B cell (primary cell): ENCODE results near the gene NEO1. TPM values are rescaled to one million over a fixed set of nuclear protein-coding genes. Genes with fewer than 3 reads are reported as not detected.

Experiments used
- ATAC-seq: fragments of 200-7000 bp; cut with Tn5 transposase; one replicate; pipeline ENCODE4 v1.10.0; 2021; ENCODE audit warnings: low read depth, mild to moderate bottlenecking, moderate number of reproducible peaks, moderate library complexity
- CTCF ChIA-PET: fragments of 350-600 bp; sonication (Branson Sonifier 250); formaldehyde crosslinking; loops from one replicate; lab custom pipeline; 2021; ENCODE audit warnings: antibody characterized with exemption, inconsistent platforms; lab: Charles Lee
- POLR2A ChIA-PET: fragments of 350-600 bp; sonication (Branson Sonifier 250); formaldehyde crosslinking; loops from one replicate; lab custom pipeline; 2021; ENCODE audit warnings: antibody characterized with exemption; lab: Charles Lee
- DNase-seq: peaks from one replicate; pipeline ENCODE4 v3.0.0; 2013
- H2AFZ ChIP-seq: 2 replicates; pipeline ENCODE4 v1.6.1; 2012; ENCODE audit warnings: mild to moderate bottlenecking, low read depth, low read length; ENCODE audit not compliant: insufficient read depth, poor library complexity, severe bottlenecking
- H3K27ac ChIP-seq, 2 donors: 1 replicate in 1 of 2; 2 replicates in 1 of 2; pipeline ENCODE4 v1.5.1; 2012 to 2013; ENCODE audit warnings: low read length in 2 of 2, mild to moderate bottlenecking in 2 of 2, moderate library complexity in 1 of 2
- H3K27me3 ChIP-seq, 4 experiments: fragments of 200-600 bp in 1 of 4; sonication (generic) in 1 of 4; replicated peaks in 1 of 4; 1 replicate in 2 of 4; 2 replicates in 2 of 4; pipeline versions ENCODE4 v1.6.1 to v1.7.0; 2013 to 2016; ENCODE audit warnings: low read length in 3 of 4, mild to moderate bottlenecking in 2 of 4, mixed read lengths in 1 of 4, moderate library complexity in 1 of 4; ENCODE audit not compliant: insufficient read depth in 4 of 4, control insufficient read depth in 3 of 4; ENCODE audit errors: control extremely low read depth in 1 of 4
- H3K36me3 ChIP-seq, 2 experiments: replicated peaks in 1 of 2; 1 replicate in 1 of 2; 2 replicates in 1 of 2; pipeline versions ENCODE4 v1.6.1 to v1.7.1; 2013; ENCODE audit warnings: low read length in 1 of 2; ENCODE audit not compliant: insufficient read depth in 2 of 2, control insufficient read depth in 1 of 2; ENCODE audit errors: control extremely low read depth in 1 of 2, extremely low read depth in 1 of 2
- H3K4me1 ChIP-seq, 2 donors: fragments of 200-600 bp in 1 of 2; sonication (generic) in 1 of 2; 1 replicate in 1 of 2; 2 replicates in 1 of 2; pipeline versions ENCODE4 v1.5.1 to v1.6.1; 2013 to 2017; ENCODE audit warnings: low read length in 2 of 2; ENCODE audit not compliant: control insufficient read depth in 2 of 2, insufficient read depth in 2 of 2
- H3K4me2 ChIP-seq: replicated peaks from 2 replicates; pipeline ENCODE3; 2012; ENCODE audit warnings: mild to moderate bottlenecking, low read depth, low read length; ENCODE audit not compliant: poor library complexity, severe bottlenecking
- H3K4me3 ChIP-seq, 5 experiments: fragments of 200-600 bp in 1 of 5; sonication (generic) in 1 of 5; 1 replicate in 3 of 5; 2 replicates in 2 of 5; pipeline versions ENCODE4 v1.5.1 to v1.7.0; 2011 to 2016; ENCODE audit warnings: low read length in 4 of 5, mild to moderate bottlenecking in 4 of 5, low read depth in 2 of 5, control low read depth in 1 of 5, moderate library complexity in 1 of 5; ENCODE audit not compliant: insufficient read depth in 1 of 5; ENCODE audit errors: control extremely low read depth in 1 of 5, extremely low read depth in 1 of 5
- H3K79me2 ChIP-seq: fragments of 200-600 bp; sonication (generic); one replicate; pipeline ENCODE4 v1.6.0; 2016; ENCODE audit warnings: low read length; ENCODE audit not compliant: control insufficient read depth, insufficient read depth
- H3K9ac ChIP-seq: fragments of 200-600 bp; sonication (generic); 2 replicates; pipeline ENCODE4 v1.6.1; 2017; ENCODE audit warnings: mild to moderate bottlenecking, low read length, moderate library complexity
- H3K9me3 ChIP-seq, 3 donors: one replicate each; pipeline versions ENCODE4 v1.6.1 to v1.7.1; 2013; ENCODE audit warnings: low read length in 2 of 3; ENCODE audit not compliant: control insufficient read depth in 2 of 3, insufficient read depth in 1 of 3; ENCODE audit errors: control extremely low read depth in 1 of 3
- H4K20me1 ChIP-seq: 2 replicates; pipeline ENCODE4 v1.6.0; 2012; ENCODE audit warnings: mild to moderate bottlenecking, low read length; ENCODE audit not compliant: insufficient read depth, control insufficient read depth, poor library complexity, severe bottlenecking
- H3K27ac Mint-ChIP-seq: one replicate; pipeline ENCODE4 v1.8.0; 2021; ENCODE audit warnings: mixed read lengths
- H3K27me3 Mint-ChIP-seq: one replicate; pipeline ENCODE4 v1.8.0; 2021; ENCODE audit warnings: mixed read lengths
- H3K4me1 Mint-ChIP-seq: one replicate; pipeline ENCODE4 v1.8.0; 2021; ENCODE audit warnings: mixed read lengths
- H3K4me3 Mint-ChIP-seq: one replicate; pipeline ENCODE4 v1.8.0; 2021; ENCODE audit warnings: mixed read lengths
- H3K9me3 Mint-ChIP-seq: one replicate; pipeline ENCODE4 v1.8.0; 2022; ENCODE audit warnings: mixed read lengths; ENCODE audit not compliant: insufficient read depth
- EZH2 ChIP-seq: IDR thresholded peaks from 2 replicates; pipeline ENCODE4 v1.6.1; 2012; ENCODE audit warnings: borderline replicate concordance, low read depth, mild to moderate bottlenecking, moderate library complexity, low read length; ENCODE audit not compliant: insufficient read depth, poor library complexity, severe bottlenecking
- WGBS: methylation state at CpG from one replicate; pipeline ENCODE4 v1.1.5; 2013; ENCODE audit warnings: missing lambda C conversion rate; ENCODE audit not compliant: insufficient coverage; 5-methylcytosine and 5-hydroxymethylcytosine counted together
- intact Hi-C: fragments of 100-400 bp; cut with micrococcal nuclease; formaldehyde crosslinking; loops from one replicate; pipeline ENCODE4 v1.10.0; 2022
- polyA plus RNA-seq: library from polyadenylated mRNA; depleted of rRNA; stranded (reverse); fragments of >200 nt; gene quantifications from 2 replicates; pipeline ENCODE4 v1.2.3, GENCODE V29; 2012
- total RNA-seq, 2 donors: library from RNA; stranded (reverse); fragments of 120-200 nt in 1 of 2; gene quantifications; 1 replicate in 1 of 2; 2 replicates in 1 of 2; pipeline versions ENCODE4 v1.2.3 to v1.2.4, GENCODE V29; 2013 to 2022
- TF ChIP-seq, protein P1 (sequence below): fragments of 200-600 bp; IDR thresholded peaks from one replicate; pipeline ENCODE4 v1.8.0; 2022; ENCODE audit warnings: antibody characterized with exemption, mild to moderate bottlenecking

The NEO1 gene
- total and polyA plus RNA-seq, 2 donors (not counting 1 experiment from before 2014, with no cell fraction given): 1.3 to 3.9 TPM

DNA sequence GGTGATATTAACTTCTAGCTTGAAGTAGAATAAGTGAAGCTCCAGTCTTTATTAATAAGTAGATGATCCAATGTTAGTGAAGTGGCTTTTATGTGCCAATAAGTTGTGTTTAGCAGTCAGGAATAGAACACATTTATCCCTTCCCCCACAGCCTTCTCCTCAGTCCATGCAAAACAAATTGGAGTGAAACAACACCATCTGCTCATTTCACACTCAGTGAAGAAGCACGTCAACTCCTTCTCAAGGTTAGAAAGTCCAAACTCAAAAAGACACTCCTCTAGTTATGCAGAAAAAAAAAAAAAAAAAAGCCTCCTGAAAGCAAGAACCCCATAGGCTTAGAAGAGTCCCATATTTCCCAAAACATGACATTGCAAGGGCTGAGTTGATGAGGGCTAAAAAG, 18.0 kb upstream of the NEO1 start:
- CTCF ChIA-PET: no interaction called here

DNA sequence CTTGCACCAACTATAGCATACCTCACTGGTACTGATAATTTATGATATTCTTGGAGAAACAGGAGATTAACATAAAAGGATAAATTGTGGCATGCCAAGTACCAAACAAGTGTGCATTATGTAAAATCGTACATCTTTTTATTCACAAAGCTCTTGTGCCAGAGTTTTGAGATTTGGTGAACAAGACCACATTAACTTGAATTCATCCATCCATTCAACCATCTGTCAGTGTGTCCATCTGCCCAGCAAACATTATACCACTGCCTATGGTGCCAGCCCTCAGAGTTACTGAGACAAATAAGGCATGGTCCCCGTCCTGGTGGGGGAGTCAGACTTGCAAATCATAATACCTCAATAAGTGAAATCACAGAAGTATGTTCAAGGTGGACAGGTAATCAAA, 17.0 kb upstream of the NEO1 start:
- no peaks in the 10 kb centered on the region for H3K9me3 Mint-ChIP-seq
- intact Hi-C loops: no loop called here
- H3K27ac Mint-ChIP-seq: no peak overlapping the region
- Histone ChIP-seq H3K4me2 (no peak overlapping the region), H3K79me2 (no peaks in the 10 kb centered on the region), H4K20me1 (no peaks in the 10 kb centered on the region), H3K9me3 (no peaks in the 10 kb centered on the region), H3K4me3 (no peak overlapping the region), H3K27ac (no peak overlapping the region), H3K9ac (no peak overlapping the region), H3K4me1 (no peaks in the 10 kb centered on the region), H3K27me3 (peaks cover 0 to 3% (median 2%) of the 10 kb centered on the region in 4 experiments), H2AFZ (no peak overlapping the region), H3K36me3 (no peaks in the 10 kb centered on the region)
- ChIA-PET CTCF (no interaction called here), POLR2A (no interaction called here)
- no peak for ATAC-seq
- H3K4me3 Mint-ChIP-seq: no peak overlapping the region
- H3K27me3 Mint-ChIP-seq: peaks cover 27% of the 10 kb centered on the region
- no CpG with 5 or more reads among the region's 2 CpGs for WGBS
- H3K4me1 Mint-ChIP-seq: no peaks in the 10 kb centered on the region
- no peak for DNase-seq
- TF ChIP-seq, protein P1, sequence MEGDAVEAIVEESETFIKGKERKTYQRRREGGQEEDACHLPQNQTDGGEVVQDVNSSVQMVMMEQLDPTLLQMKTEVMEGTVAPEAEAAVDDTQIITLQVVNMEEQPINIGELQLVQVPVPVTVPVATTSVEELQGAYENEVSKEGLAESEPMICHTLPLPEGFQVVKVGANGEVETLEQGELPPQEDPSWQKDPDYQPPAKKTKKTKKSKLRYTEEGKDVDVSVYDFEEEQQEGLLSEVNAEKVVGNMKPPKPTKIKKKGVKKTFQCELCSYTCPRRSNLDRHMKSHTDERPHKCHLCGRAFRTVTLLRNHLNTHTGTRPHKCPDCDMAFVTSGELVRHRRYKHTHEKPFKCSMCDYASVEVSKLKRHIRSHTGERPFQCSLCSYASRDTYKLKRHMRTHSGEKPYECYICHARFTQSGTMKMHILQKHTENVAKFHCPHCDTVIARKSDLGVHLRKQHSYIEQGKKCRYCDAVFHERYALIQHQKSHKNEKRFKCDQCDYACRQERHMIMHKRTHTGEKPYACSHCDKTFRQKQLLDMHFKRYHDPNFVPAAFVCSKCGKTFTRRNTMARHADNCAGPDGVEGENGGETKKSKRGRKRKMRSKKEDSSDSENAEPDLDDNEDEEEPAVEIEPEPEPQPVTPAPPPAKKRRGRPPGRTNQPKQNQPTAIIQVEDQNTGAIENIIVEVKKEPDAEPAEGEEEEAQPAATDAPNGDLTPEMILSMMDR: no peak
- no peak for TF ChIP-seq EZH2

More for the DNA sequence above, 18.0 kb upstream of the NEO1 start:
- Histone ChIP-seq H3K9me3 (no peaks in the 10 kb centered on the region), H3K4me1 (no peaks in the 10 kb centered on the region), H4K20me1 (no peaks in the 10 kb centered on the region), H3K9ac (no peak overlapping the region), H3K27ac (no peak overlapping the region), H3K79me2 (no peaks in the 10 kb centered on the region), H3K36me3 (no peaks in the 10 kb centered on the region), H3K4me2 (no peak overlapping the region), H2AFZ (no peak overlapping the region), H3K27me3 (peaks cover 0 to 3% (median 2%) of the 10 kb centered on the region in 4 experiments), H3K4me3 (no peak overlapping the region)
- Mint-ChIP-seq H3K4me1 (no peaks in the 10 kb centered on the region), H3K9me3 (no peaks in the 10 kb centered on the region), H3K4me3 (no peak overlapping the region), H3K27ac (no peak overlapping the region), H3K27me3 (peaks cover 30% of the 10 kb centered on the region)
- intact Hi-C loops: no loop called here
- ATAC-seq (no peak), DNase-seq (no peak)
- WGBS: no CpG with 5 or more reads among the region's 1 CpG
- POLR2A ChIA-PET: no interaction called here
- no peak for TF ChIP-seq EZH2
- TF ChIP-seq, protein P1: no peak
